ENCODE data around the gene WBP4.
"Not testable (repeated sequence)": the region's sequence is repeated elsewhere in the genome, so short reads cannot be mapped to it uniquely, and the experiment has no call there.

Gene WBP4

GRCh38 chr13:41061075-41061913 is at the start of gene WBP4:
Gene WBP4 (plus strand): TSS chr13:41061509. CDS start chr13:41061674, 165 bp downstream.
- peak; percentile 88 for DNase-seq (ENCODE audit: low spot score)

- DNase-seq (ENCODE audit: low spot score) = no peak
Measured at GRCh38 chr13:41012536-41012935, 48.8 kb upstream of the WBP4 start.

- no peak for DNase-seq (ENCODE audit: low spot score)
Measured at GRCh38 chr13:41013835-41014234, 47.5 kb upstream of the WBP4 start.

- DNase-seq (ENCODE audit: low spot score) = no peak
Measured at GRCh38 chr13:41015920-41016319, 45.4 kb upstream of the WBP4 start.

- no peak for DNase-seq (ENCODE audit: low spot score)
Measured at GRCh38 chr13:41017159-41017558, 44.1 kb upstream of the WBP4 start.

- DNase-seq (ENCODE audit: low spot score) = no peak
Measured at GRCh38 chr13:41017817-41018601, 43.3 kb upstream of the WBP4 start.

- DNase-seq (ENCODE audit: low spot score) = no peak
Measured at GRCh38 chr13:41018602-41018948, 42.7 kb upstream of the WBP4 start.

GRCh38 chr13:41019011-41019487 is 42.3 kb upstream of the WBP4 start, which contains the start of gene ELF1:
Gene ELF1 (minus strand): TSS chr13:41019316. CDS start chr13:40982054, 37,262 bp downstream.
- DNase-seq (ENCODE audit: low spot score) = peak; percentile 70

GRCh38 chr13:41019578-41020347 is 41.5 kb upstream of the WBP4 start:
- no peak for DNase-seq (ENCODE audit: low spot score)

GRCh38 chr13:41025518-41025917 is 35.8 kb upstream of the WBP4 start:
- DNase-seq (ENCODE audit: low spot score) = no peak

- no peak for DNase-seq (ENCODE audit: low spot score)
Measured at GRCh38 chr13:41026788-41027187, 34.5 kb upstream of the WBP4 start.

- DNase-seq (ENCODE audit: low spot score) = no peak
Measured at GRCh38 chr13:41028051-41028450, 33.3 kb upstream of the WBP4 start.

- DNase-seq (ENCODE audit: low spot score) = no peak
Measured at GRCh38 chr13:41029629-41030028, 31.7 kb upstream of the WBP4 start.

- no peak for DNase-seq (ENCODE audit: low spot score)
Measured at GRCh38 chr13:41032691-41033376, 28.5 kb upstream of the WBP4 start.

GRCh38 chr13:41034382-41034781 is 26.9 kb upstream of the WBP4 start:
- no peak for DNase-seq (ENCODE audit: low spot score)

- DNase-seq (ENCODE audit: low spot score) = no peak
Measured at GRCh38 chr13:41034881-41035280, 26.4 kb upstream of the WBP4 start.

GRCh38 chr13:41036557-41036956 is 24.8 kb upstream of the WBP4 start:
- DNase-seq (ENCODE audit: low spot score) = not testable (repeated sequence)

GRCh38 chr13:41039746-41040145 is 21.6 kb upstream of the WBP4 start:
- no peak for DNase-seq (ENCODE audit: low spot score)

- no peak for DNase-seq (ENCODE audit: low spot score)
Measured at GRCh38 chr13:41040584-41041334, 20.6 kb upstream of the WBP4 start.

- DNase-seq (ENCODE audit: low spot score) = not testable (repeated sequence)
Measured at GRCh38 chr13:41042419-41042818, 18.9 kb upstream of the WBP4 start.

- no peak for DNase-seq (ENCODE audit: low spot score)
Measured at GRCh38 chr13:41048640-41049039, 12.7 kb upstream of the WBP4 start.
